GM18511 (cell line): ENCODE measurements around the gene KLHL25.

Source experiments
- ATAC-seq: cut with Tn5 transposase; IDR thresholded peaks from one replicate; pipeline ENCODE4 v1.9.1; 2021; ENCODE audit warnings: mild to moderate bottlenecking, moderate library complexity; ENCODE audit not compliant: unreplicated experiment

Gene KLHL25

DNA sequence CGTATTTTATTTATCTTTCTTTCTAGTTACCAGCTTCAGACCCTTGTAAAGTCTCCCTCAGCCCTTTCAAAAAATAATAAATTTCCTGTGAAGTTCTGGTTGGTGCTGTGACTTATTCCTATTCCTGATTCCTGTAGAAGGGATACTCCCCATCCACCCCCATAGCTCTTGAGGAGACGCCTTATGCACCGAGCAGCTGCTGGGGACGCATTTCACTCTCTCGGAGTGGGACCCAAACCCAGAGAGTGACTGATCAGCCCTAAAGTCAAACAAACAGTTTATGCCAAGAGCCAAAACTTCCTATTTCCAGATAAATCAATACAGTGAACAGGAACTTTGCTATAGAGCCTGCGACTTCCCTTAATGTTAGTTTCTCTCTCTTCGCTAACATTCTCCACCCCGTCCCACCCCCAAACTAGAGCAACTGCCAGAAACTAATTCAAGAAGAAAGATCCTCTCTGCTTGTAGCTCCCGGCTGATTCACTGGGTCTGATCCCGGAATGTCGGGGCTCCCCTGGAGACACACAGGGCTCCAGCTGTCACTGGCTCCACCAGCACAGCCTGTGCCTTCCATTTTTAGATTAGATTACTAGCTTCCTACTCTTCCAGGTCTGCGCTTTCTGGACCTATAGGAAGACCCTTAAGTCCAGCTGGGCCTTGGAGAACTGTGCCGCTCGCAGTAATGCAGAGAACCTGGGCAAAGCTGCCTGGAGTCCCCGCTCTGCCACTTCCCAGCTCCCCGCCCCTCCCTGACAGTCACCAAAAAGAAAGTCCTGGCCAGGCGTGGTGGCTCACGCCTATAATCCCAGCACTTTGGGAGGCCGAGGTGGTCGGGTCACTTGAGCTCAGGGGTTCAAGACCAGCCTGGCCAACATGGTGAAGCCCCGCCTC, 45.2 kb downstream of the KLHL25 start:
- ATAC-seq = no peak

GRCh38 chr15:85748729-85749128, 46.0 kb downstream of the KLHL25 start:
- no peak for ATAC-seq

DNA sequence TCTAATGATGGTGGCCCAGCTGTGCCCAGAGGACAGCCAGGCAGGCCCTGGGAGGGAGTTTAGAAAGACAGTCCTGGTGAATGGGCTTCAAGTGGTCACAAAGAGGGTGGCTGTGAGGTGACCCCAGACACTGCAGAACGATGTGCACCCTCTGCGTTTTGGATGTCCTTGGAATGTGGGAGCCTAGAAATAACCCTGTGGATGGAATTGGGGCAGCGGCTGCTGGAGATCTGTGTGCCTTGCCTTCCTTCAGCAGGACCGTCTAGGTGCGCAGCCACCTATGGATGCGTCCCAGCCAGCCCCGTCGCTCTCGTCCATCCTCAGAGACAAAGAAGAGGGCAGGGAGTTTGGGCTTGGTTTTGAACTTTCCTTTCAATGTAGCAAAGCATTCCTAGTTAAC, 46.5 kb downstream of the KLHL25 start:
- ATAC-seq = no peak

DNA sequence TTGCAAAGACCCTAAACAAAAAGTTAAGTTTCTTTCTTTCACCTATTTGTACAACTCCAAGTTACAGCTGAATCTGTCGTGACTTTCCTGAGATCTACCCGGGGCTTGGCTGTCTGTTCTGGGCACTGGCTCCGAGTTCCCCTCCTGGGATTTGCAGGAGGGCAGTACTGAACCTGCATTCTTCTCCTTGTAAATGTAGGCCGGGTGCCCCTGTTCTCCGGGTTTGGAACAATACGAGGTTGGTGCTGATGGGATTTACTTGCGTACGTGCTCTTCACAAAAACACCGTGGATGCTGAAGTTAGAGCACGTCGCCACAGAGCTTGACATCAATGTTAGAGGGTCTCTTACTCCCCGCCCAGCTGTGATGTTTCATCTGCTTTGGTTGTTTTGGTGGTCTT, 48.1 kb downstream of the KLHL25 start:
- ATAC-seq = no peak

GRCh38 chr15:85745525-85746150, 49.1 kb downstream of the KLHL25 start:
- ATAC-seq = no peak

DNA sequence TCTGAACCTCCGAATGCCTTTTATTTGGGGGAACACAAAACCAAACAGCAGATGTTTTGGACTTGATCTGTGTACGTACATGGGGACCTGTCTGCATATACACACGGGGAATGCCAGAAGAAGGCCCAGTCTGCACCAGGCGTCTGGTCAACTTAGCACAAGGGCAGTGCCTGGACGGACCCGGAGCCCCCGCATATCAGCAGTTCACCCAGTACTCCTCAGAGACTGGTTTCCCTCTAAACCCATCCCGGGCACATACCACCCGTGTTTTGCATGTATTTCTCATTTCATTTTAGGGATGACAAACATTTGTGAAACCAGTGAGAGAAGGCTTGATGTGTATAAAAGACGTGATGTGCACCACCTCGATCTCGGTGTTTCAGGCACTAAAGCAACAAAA, 49.7 kb downstream of the KLHL25 start:
- no peak for ATAC-seq

GRCh38 chr15:85744579-85744978, 50.1 kb downstream of the KLHL25 start:
- ATAC-seq = no peak

- ATAC-seq = no peak
These were observed 51.2 kb downstream of the KLHL25 start for GRCh38 chr15:85743392-85744055.

DNA sequence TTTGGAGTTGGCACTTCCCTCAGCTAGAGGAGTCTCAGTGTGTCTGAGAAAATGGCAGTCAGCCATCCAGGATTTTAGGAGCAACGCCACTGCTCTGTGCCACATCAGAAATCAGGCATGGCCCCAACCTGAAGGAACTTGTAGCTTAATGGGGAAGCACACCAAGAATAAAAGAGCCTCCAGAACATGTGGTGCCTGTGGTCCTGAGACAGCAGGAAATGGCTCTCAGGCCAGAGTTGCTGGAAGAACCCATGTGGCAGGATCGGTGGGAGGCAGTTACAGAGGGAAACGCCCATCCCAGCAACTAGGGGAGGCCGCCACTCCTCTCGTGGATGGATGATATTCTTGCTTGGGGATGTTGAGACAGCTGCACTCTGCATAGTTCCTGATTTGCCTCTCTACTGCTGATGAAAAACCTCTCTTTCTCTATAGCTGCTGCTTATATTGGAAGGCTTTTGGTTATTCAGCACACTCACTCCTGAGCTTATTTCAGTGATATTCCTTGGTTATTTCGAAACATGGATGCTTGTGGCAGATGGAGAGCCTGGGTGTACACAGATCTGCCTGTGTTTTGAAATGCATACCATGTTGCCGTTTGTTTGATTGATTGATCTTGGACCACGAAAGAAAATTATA, 52.4 kb downstream of the KLHL25 start:
- no peak for ATAC-seq

- ATAC-seq = no peak
These were observed 53.1 kb downstream of the KLHL25 start for GRCh38 chr15:85741662-85742061.

DNA sequence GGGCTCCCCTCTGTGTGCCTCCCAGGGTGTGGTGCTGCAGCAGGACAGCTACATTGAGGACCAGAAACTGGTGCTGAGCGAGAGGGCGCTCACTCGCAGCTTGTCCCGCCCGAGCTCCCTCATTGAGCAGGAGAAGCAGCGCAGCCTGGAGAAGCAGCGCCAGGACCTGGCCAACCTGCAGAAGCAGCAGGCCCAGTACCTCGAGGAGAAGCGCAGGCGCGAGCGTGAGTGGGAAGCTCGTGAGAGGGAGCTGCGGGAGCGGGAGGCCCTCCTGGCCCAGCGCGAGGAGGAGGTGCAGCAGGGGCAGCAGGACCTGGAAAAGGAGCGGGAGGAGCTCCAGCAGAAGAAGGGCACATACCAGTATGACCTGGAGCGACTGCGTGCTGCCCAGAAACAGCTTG, 53.7 kb downstream of the KLHL25 start:
- ATAC-seq = no peak

DNA sequence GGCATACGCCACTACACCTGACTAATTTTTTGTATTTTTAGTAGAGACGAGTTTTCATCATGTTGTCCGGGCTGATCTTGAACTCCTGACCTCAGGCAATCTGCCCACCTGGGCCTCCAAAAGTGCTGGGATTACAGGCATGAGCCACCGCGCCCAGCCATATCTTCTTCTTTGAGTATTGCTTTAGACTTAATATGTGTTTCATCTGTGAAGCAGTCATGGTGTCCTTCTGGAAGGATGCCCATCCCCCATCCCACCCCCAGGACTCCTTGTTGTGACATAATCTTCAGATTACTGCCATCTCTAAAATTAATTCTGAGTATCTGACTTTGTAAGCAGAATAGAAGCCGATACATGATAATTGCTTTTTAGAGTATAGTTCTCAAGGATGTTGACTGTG, 57.7 kb downstream of the KLHL25 start:
- ATAC-seq = no peak

DNA sequence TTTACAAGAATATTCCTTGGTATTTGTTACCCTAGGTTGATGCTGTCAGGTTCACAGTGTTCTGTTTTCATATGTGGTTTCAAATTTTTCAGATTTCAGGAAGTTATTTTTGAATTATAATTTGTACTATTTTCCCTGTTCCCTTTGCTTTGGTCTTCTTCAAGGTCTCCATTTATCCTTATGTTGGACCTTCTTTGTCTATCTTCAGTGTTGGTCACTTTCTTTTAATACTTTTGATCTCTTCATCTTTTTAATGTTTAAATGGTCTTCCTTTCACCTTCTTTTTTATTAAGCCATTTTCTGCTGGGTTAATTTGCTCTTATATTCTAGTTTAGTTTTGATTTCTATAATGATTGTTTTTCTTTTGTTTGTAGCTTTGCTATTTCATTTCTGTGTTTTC, 61.3 kb downstream of the KLHL25 start:
- no peak for ATAC-seq

GRCh38 chr15:85730001-85730820, 64.5 kb downstream of the KLHL25 start:
- ATAC-seq = peak; percentile 81

GRCh38 chr15:85727068-85727467, 67.7 kb downstream of the KLHL25 start:
- ATAC-seq = no peak

GRCh38 chr15:85726454-85726853, 68.3 kb downstream of the KLHL25 start:
- ATAC-seq = no peak

DNA sequence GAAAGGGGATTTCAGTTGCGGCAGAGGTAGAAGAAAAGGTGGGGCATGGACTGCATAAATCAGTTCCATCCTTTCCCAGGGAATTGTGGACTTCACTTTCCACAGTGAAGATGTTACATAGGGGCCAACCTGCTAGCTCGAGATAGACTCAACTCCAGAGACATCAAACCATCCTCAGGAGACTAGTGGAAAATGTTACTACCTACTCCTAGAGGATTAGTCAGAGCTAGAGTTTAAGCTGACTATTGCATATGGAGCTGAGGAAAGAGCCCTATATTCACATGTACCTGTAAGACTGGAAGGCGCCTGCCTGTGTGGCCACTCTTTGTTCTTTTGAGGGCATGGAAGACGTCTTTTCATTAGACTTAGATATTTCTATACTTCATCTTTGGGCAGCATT, 69.2 kb downstream of the KLHL25 start:
- no peak for ATAC-seq

DNA sequence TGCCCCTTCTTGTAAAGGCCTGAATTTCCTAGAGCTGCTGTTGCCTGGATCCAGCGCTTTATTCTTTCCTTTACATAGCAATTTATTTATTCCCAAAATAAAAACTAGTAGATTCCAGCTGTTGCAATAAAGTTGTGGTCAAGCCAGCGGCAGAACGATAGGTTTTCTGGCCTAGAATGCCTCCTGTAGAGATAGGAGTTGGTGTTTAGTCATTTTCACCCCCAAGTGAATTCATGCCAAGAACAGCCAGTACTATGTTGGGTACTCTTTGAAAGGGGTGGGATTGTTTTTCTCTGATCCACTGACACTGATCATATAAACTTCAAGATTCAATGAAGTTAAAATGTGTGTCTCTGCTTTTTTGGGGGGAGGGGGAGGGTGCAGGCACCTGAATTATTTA, 69.7 kb downstream of the KLHL25 start:
- ATAC-seq = no peak

DNA sequence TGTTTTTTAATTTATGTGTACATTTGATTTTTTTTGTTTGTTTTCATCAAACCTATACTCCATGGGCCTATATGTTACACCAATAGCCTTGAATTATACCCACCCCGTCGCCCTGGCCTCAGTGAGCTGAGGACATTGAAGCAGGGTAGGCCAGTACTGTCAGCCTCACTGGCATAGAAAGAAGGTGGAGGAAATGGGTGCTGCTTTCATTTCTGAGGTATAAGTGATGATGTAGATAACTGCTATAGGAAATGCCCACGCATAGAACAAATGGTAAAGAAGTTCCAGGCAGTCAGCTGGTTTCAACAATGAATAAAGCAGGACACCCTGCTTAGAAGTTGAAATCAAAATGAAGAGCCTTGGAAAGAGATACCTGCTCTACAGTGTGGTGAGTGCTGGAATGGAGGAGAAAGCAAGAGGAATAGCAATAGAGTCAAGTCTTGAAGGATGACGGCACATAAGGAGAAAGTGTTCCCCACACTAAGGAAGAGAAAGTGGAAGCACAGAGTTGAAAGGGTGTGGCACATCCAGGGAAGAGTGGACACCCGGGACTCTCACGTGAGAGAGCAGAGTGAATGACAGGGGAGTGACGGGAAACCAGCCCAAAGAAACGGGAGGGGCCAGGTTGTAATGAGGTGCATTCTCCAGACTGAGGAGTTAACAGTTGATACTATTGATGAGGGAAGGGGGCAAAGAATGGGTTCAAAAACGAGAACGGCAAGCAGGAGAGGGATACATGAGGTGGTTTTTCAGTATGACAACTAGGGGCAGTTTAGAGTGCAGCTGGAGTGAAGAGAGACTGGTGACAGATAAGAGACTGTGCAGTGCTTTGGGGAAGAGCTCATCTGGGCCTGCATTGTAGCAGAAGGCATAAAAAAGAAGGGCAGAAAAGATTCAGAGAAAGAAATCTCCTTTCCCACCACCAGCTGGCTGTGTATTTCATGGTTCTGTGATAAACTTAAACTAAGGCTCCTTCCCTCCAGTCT, 70.5 kb downstream of the KLHL25 start:
- no peak for ATAC-seq
